Measurements from ENCODE around the gene OGT. TPM values are rescaled to one million over a fixed set of nuclear protein-coding genes. Genes with fewer than 3 reads are reported as not detected.

The OGT gene
- total and polyA plus RNA-seq, 2 donors (not counting 1 experiment from before 2014, with no cell fraction given): 106 to 115 TPM

- no peaks in the 10 kb centered on the region for H3K9me3 ChIP-seq (ENCODE audit: control insufficient read depth, insufficient read depth, low read depth, low read length)
- H3K36me3 ChIP-seq (ENCODE audit: control insufficient read depth, insufficient read depth, low read length): no peaks in the 10 kb centered on the region
These were observed 85.9 kb downstream of the OGT start for GRCh38 chrX:71618787-71619186.

GRCh38 chrX:71619193-71619592, 86.3 kb downstream of the OGT start:
- H4K20me1 ChIP-seq (ENCODE audit: control insufficient read depth, extremely low read depth, insufficient read depth, low read length): no peaks in the 10 kb centered on the region
- H3K4me2 ChIP-seq (ENCODE audit: extremely low read depth, insufficient read depth, low read length): no peak overlapping the region
- H3K79me2 ChIP-seq (ENCODE audit: control insufficient read depth, insufficient read depth, low read length): no peaks in the 10 kb centered on the region
- no peaks in the 10 kb centered on the region for H3K36me3 ChIP-seq (ENCODE audit: control insufficient read depth, insufficient read depth, low read length)
- H3K4me3 ChIP-seq (replicated peaks in 1 of 4; ENCODE audit: control extremely low read depth in 1 of 4, insufficient read depth in 1 of 4, low read depth in 3 of 4, low read length in 4 of 4): no peak overlapping the region
- no peak overlapping the region for H3K9ac ChIP-seq (ENCODE audit: insufficient read depth, low read length)
- no peak overlapping the region for H3K27ac ChIP-seq (ENCODE audit: insufficient read depth, low read length)
- H2AFZ ChIP-seq (ENCODE audit: low read length): no peak overlapping the region
- no peaks in the 10 kb centered on the region for H3K9me3 ChIP-seq (ENCODE audit: control insufficient read depth, insufficient read depth, low read depth, low read length)
- peak in 1 of 2 donors; percentile 42 for DNase-seq (ENCODE audit: low read depth in 2 of 2)
- no peak for TF ChIP-seq CTCF (conservative IDR thresholded peaks at IDR 0.05 in 1 of 2, IDR thresholded peaks at IDR 0.05 in 1 of 2; ENCODE audit: low read depth in 1 of 2, low read length in 2 of 2)
- TF ChIP-seq EZH2 (IDR thresholded peaks at IDR 0.05; ENCODE audit: low read length, missing control alignments): no peak
- peaks cover 3% of the 10 kb centered on the region for H3K4me1 ChIP-seq (ENCODE audit: control insufficient read depth, extremely low read depth, insufficient read depth, low read length)
- no peaks in the 10 kb centered on the region for H3K27me3 ChIP-seq (ENCODE audit: control insufficient read depth, insufficient read depth, low read length)

More at GRCh38 chrX:71618787-71619186, 85.9 kb downstream of the OGT start:
- Histone ChIP-seq H2AFZ (ENCODE audit: low read length) (no peak overlapping the region), H3K27ac (ENCODE audit: insufficient read depth, low read length) (no peak overlapping the region), H3K4me2 (ENCODE audit: extremely low read depth, insufficient read depth, low read length) (no peak overlapping the region), H3K79me2 (ENCODE audit: control insufficient read depth, insufficient read depth, low read length) (no peaks in the 10 kb centered on the region), H3K4me1 (ENCODE audit: control insufficient read depth, extremely low read depth, insufficient read depth, low read length) (peaks cover 3% of the 10 kb centered on the region), H4K20me1 (ENCODE audit: control insufficient read depth, extremely low read depth, insufficient read depth, low read length) (no peaks in the 10 kb centered on the region), H3K27me3 (ENCODE audit: control insufficient read depth, insufficient read depth, low read length) (no peaks in the 10 kb centered on the region), H3K4me3 (replicated peaks in 1 of 4; ENCODE audit: control extremely low read depth in 1 of 4, insufficient read depth in 1 of 4, low read depth in 3 of 4, low read length in 4 of 4) (no peak overlapping the region), H3K9ac (ENCODE audit: insufficient read depth, low read length) (no peak overlapping the region)
- TF ChIP-seq CTCF (conservative IDR thresholded peaks at IDR 0.05 in 1 of 2, IDR thresholded peaks at IDR 0.05 in 1 of 2; ENCODE audit: low read depth in 1 of 2, low read length in 2 of 2): no peak
- no peak for DNase-seq (ENCODE audit: low read depth in 2 of 2)

DNA sequence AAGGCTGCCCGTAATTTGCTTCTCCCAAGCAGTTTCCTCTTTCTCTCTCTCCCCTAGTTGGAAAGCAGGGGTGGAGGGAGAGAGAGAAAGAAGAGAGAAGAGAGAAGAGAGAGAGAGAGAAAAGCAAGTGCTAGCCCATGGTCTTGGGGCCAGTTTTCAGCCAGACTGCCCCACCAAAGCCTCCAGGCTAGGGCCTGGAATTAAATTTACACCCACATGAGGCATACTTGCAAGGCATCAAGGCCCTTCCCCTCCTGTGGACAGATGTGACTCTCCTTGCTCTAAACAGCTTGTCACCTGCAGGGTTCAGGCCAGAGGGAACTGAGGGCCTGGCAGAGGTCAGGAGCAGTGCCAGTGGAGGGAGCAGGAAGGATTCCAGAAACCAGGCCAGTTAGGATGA, 87.1 kb downstream of the OGT start:
- Histone ChIP-seq H3K4me1 (ENCODE audit: control insufficient read depth, extremely low read depth, insufficient read depth, low read length) (peaks cover 3% of the 10 kb centered on the region), H3K27ac (ENCODE audit: insufficient read depth, low read length) (no peak overlapping the region), H3K27me3 (ENCODE audit: control insufficient read depth, insufficient read depth, low read length) (no peaks in the 10 kb centered on the region), H3K9ac (ENCODE audit: insufficient read depth, low read length) (no peak overlapping the region), H3K36me3 (ENCODE audit: control insufficient read depth, insufficient read depth, low read length) (no peaks in the 10 kb centered on the region), H3K4me3 (replicated peaks in 1 of 4; ENCODE audit: control extremely low read depth in 1 of 4, insufficient read depth in 1 of 4, low read depth in 3 of 4, low read length in 4 of 4) (no peak overlapping the region), H3K4me2 (ENCODE audit: extremely low read depth, insufficient read depth, low read length) (no peak overlapping the region), H3K79me2 (ENCODE audit: control insufficient read depth, insufficient read depth, low read length) (no peaks in the 10 kb centered on the region), H4K20me1 (ENCODE audit: control insufficient read depth, extremely low read depth, insufficient read depth, low read length) (no peaks in the 10 kb centered on the region), H3K9me3 (ENCODE audit: control insufficient read depth, insufficient read depth, low read depth, low read length) (no peaks in the 10 kb centered on the region), H2AFZ (ENCODE audit: low read length) (no peak overlapping the region)
- TF ChIP-seq EZH2 (IDR thresholded peaks at IDR 0.05; ENCODE audit: low read length, missing control alignments) (no peak), CTCF (conservative IDR thresholded peaks at IDR 0.05 in 1 of 2, IDR thresholded peaks at IDR 0.05 in 1 of 2; ENCODE audit: low read depth in 1 of 2, low read length in 2 of 2) (no peak)
- DNase-seq (ENCODE audit: low read depth in 2 of 2): no peak
